GM18517 (cell line): Measurements from ENCODE around the gene PARD6G.
"Not testable (repeated sequence)": the region's sequence is repeated elsewhere in the genome, so short reads cannot be mapped to it uniquely, and the experiment has no call there.

Experiments used
- ATAC-seq: cut with Tn5 transposase; IDR thresholded peaks from one replicate; pipeline ENCODE4 v1.9.1; 2021; ENCODE audit warnings: mild to moderate bottlenecking, moderate library complexity; ENCODE audit not compliant: unreplicated experiment

PARD6G gene

GRCh38 chr18:80241919-80242777 is 5.2 kb downstream of the PARD6G start:
- no peak for ATAC-seq

GRCh38 chr18:80239830-80240229 is 7.5 kb downstream of the PARD6G start:
- ATAC-seq: no peak

GRCh38 chr18:80238651-80239260 is 8.6 kb downstream of the PARD6G start:
- ATAC-seq: no peak

- ATAC-seq: not testable (repeated sequence)
Measured at GRCh38 chr18:80237519-80237918, 9.8 kb downstream of the PARD6G start.

GRCh38 chr18:80234398-80234797 is 12.9 kb downstream of the PARD6G start:
- ATAC-seq: no peak

GRCh38 chr18:80233899-80234298 is 13.4 kb downstream of the PARD6G start:
- ATAC-seq: no peak

GRCh38 chr18:80233201-80233835 is 14.0 kb downstream of the PARD6G start:
- no peak for ATAC-seq

GRCh38 chr18:80232710-80233109 is 14.6 kb downstream of the PARD6G start:
- no peak for ATAC-seq

GRCh38 chr18:80232030-80232429 is 15.3 kb downstream of the PARD6G start:
- ATAC-seq: no peak

GRCh38 chr18:80231616-80232015 is 15.7 kb downstream of the PARD6G start:
- ATAC-seq: no peak

GRCh38 chr18:80231151-80231550 is 16.2 kb downstream of the PARD6G start:
- ATAC-seq: no peak

- ATAC-seq: no peak
Measured at GRCh38 chr18:80229766-80230745, 17.3 kb downstream of the PARD6G start.

GRCh38 chr18:80229363-80229762 is 18.0 kb downstream of the PARD6G start:
- no peak for ATAC-seq

GRCh38 chr18:80228051-80228848 is 19.1 kb downstream of the PARD6G start:
- ATAC-seq: no peak

- no peak for ATAC-seq
Measured at GRCh38 chr18:80227472-80227871, 19.8 kb downstream of the PARD6G start.

- no peak for ATAC-seq
Measured at GRCh38 chr18:80225685-80226084, 21.6 kb downstream of the PARD6G start.

- no peak for ATAC-seq
Measured at GRCh38 chr18:80223581-80224148, 23.6 kb downstream of the PARD6G start.

- not testable (repeated sequence) for ATAC-seq
Measured at GRCh38 chr18:80219488-80219887, 27.8 kb downstream of the PARD6G start.
